ENCODE results near the gene KRTAP4-6.

- TF ChIP-seq POLR2A (IDR thresholded peaks at IDR 0.05), result no peak
- no peak for TF ChIP-seq CTCF (IDR thresholded peaks at IDR 0.05)
Measured at GRCh38 chr17:41098042-41098441, 42.3 kb downstream of the KRTAP4-6 start, which contains the start of gene KRTAP4-8.
